GM18951 (cell line): ENCODE results near the gene MSI2.
"Not testable (repeated sequence)": the region's sequence is repeated elsewhere in the genome, so short reads cannot be mapped to it uniquely, and the experiment has no call there.

Experiments
- POLR2A ChIP-seq: IDR thresholded peaks from 4 replicates; pipeline ENCODE4 v1.6.1; 2011; ENCODE audit warnings: mild to moderate bottlenecking; ENCODE audit not compliant: insufficient read length, insufficient read depth; ENCODE audit errors: extremely low read depth
- in situ Hi-C: fragments of 300-500 bp; cut with MboI; formaldehyde crosslinking; loops from one replicate; pipeline ENCODE4 v1.12.0; 2022; ENCODE audit warnings: low sequenced_read_pairs, mixed read lengths, inconsistent platforms; ENCODE audit not compliant: unreplicated experiment

MSI2 gene

GRCh38 chr17:57255776-57256681 lies at the start of gene MSI2:
TSS of gene MSI2 (plus strand) at chr17:57256523. CDS start at chr17:57256743, 220 bp downstream.
- in situ Hi-C loops, result no loop called here
- peak; percentile 67 for TF ChIP-seq POLR2A

GRCh38 chr17:57206928-57207327 lies 49.4 kb upstream of the MSI2 start:
- no peak for TF ChIP-seq POLR2A
- in situ Hi-C loops, result no loop called here

GRCh38 chr17:57207396-57207795 lies 48.9 kb upstream of the MSI2 start:
- TF ChIP-seq POLR2A, result no peak
- in situ Hi-C loops, result no loop called here

- no peak for TF ChIP-seq POLR2A
- in situ Hi-C loops, result no loop called here
Measured at GRCh38 chr17:57210224-57210553, 46.1 kb upstream of the MSI2 start.

GRCh38 chr17:57210972-57211411 lies 45.3 kb upstream of the MSI2 start:
- no peak for TF ChIP-seq POLR2A
- in situ Hi-C loops, result no loop called here

- no peak for TF ChIP-seq POLR2A
- in situ Hi-C loops, result no loop called here
Measured at GRCh38 chr17:57211543-57211942, 44.8 kb upstream of the MSI2 start.

- in situ Hi-C loops, result no loop called here
- TF ChIP-seq POLR2A, result no peak
Measured at GRCh38 chr17:57213180-57213825, 43.0 kb upstream of the MSI2 start.

- in situ Hi-C loops, result no loop called here
- no peak for TF ChIP-seq POLR2A
Measured at GRCh38 chr17:57215317-57215716, 41.0 kb upstream of the MSI2 start.

GRCh38 chr17:57221366-57222350 lies 34.7 kb upstream of the MSI2 start:
- in situ Hi-C loops, result no loop called here
- no peak for TF ChIP-seq POLR2A

- in situ Hi-C loops, result not testable (repeated sequence)
Measured at GRCh38 chr17:57222422-57222821, 33.9 kb upstream of the MSI2 start.

- in situ Hi-C loops, result no loop called here
- TF ChIP-seq POLR2A, result no peak
Measured at GRCh38 chr17:57225127-57225526, 31.2 kb upstream of the MSI2 start.

- in situ Hi-C loops, result no loop called here
- no peak for TF ChIP-seq POLR2A
Measured at GRCh38 chr17:57226793-57227192, 29.5 kb upstream of the MSI2 start.

- TF ChIP-seq POLR2A, result no peak
- in situ Hi-C loops, result no loop called here
Measured at GRCh38 chr17:57228911-57229310, 27.4 kb upstream of the MSI2 start.
